ENCODE results near the gene TRAPPC14.
"Not testable (repeated sequence)": the region's sequence is repeated elsewhere in the genome, so short reads cannot be mapped to it uniquely, and the experiment has no call there.

Gene TRAPPC14, protein sequence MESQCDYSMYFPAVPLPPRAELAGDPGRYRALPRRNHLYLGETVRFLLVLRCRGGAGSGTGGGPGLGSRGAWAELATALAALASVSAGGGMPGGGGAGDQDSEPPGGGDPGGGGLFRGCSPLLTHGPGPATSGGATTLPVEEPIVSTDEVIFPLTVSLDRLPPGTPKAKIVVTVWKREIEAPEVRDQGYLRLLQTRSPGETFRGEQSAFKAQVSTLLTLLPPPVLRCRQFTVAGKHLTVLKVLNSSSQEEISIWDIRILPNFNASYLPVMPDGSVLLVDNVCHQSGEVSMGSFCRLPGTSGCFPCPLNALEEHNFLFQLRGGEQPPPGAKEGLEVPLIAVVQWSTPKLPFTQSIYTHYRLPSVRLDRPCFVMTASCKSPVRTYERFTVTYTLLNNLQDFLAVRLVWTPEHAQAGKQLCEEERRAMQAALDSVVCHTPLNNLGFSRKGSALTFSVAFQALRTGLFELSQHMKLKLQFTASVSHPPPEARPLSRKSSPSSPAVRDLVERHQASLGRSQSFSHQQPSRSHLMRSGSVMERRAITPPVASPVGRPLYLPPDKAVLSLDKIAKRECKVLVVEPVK

DNA sequence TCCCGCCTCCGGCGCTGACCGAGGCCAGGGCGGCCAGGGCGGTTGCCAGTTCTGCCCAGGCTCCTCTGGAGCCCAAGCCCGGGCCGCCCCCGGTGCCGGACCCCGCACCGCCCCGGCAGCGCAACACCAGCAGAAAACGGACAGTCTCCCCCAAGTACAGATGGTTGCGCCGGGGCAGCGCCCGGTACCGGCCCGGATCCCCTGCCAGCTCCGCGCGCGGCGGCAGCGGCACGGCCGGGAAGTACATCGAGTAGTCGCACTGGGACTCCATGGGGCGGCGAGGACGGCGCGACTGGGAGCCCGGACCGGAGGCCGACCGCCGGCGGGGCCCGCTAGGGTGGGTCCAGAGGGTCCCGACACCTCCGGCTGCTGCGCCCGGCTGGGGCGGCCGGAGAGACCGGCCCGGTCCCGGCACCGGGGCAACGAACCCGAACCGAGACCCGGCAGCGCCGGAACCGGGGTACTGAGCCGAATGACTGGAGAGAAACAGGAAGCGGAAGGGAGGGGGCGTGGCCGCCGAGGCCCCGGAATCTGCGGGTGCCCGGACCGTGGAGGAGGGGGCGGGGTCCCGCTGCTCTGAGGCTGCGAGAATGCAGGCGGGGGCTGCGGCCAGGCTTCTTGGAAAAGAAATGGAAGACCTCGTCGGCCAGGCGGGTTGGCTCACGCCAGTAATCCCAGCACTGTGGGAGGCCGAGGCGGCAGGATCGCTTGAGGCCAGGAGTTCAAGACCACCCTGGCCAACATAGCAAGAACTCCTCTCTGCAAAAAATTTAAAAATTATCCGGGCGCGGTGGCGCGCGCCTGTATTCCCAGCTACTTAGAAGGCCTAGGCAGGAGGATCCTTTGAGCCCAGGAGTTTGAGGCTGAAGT is at the start of gene TRAPPC14:
Gene TRAPPC14 (minus strand): TSS at position 495 of the 870 bp plus-strand sequence. CDS start 224 bp downstream, at position 271.
- DNase-seq (ENCODE audit: low spot score), result peak; percentile 89

DNA sequence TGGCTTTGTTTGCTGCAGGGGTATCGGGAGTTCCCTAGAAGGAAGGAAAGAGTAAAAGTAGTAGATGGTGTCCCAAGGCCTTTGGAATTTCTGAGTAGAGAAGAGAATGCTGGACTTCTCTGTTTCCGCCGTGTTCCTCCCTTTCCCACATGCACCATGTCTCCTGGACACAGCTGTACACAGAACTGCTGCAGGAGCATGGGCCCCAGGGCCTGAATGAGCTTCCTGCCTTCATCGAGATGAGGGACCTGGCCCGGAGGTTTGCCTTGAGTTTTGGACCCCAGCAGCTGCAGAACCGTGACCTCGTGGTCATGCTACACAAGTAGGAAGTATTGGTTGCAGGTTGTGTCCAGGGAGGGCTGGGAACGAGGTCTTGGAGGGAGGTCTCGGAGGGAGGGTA is 45.9 kb upstream of the TRAPPC14 start:
- DNase-seq (ENCODE audit: low spot score), result no peak

DNA sequence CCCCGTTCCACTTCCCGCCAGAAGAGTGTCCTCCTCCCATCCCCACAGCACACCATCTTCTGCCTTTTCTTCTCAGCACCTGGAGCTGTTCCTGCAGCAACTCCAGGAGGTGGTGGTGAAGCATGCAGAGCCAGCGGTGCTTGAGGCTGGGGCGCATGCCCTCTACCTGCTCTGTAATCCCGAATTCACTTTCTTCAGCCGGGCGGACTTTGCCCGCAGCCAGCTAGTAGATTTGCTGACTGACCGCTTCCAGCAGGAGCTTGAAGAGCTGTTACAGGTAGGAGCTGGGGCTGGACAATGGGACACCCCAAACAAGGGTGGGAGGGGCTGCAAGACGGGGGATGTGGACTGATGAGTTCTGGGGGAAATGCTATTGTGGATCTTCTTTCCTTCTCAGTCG is 42.2 kb upstream of the TRAPPC14 start:
- no peak for DNase-seq (ENCODE audit: low spot score)

DNA sequence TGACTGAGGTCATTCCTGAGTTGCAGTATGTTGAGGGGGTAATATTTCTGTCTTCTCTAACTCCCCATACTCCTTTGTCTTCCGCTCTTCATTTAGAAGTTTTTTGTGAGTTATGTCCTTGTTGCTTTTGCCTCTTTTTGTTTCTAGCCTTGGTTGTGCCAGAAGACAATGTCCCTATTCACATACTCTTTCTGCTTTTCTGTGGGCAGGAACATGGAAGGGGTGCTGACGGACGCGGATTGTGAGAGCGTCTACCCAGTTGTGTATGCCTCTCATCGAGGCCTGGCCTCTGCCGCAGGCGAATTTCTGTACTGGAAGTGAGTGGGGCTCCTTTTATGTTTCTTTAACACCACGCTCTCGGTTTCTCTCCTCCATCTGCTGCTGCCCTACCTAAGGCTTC is 39.7 kb upstream of the TRAPPC14 start:
- no peak for DNase-seq (ENCODE audit: low spot score)

DNA sequence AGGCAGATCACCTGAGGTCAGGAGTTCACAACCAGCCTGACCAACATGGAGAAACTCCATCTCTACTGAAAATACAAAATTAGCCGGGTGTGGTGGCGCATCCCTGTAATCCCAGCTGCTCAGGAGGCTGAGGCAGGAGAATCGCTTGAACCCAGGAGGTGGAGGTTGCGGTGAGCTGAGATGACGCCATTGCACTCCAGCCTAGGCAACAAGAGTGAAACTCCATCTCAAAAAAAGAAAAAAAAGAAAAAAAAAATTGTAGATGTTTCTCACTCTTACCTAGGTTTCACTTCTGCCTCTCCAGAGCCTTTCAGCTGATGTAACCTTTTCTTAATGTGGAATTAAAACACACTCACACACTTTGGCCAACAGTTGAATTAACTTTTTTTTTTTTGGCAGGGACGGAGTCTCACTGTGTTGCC is 37.4 kb upstream of the TRAPPC14 start:
- not testable (repeated sequence) for DNase-seq (ENCODE audit: low spot score)

DNA sequence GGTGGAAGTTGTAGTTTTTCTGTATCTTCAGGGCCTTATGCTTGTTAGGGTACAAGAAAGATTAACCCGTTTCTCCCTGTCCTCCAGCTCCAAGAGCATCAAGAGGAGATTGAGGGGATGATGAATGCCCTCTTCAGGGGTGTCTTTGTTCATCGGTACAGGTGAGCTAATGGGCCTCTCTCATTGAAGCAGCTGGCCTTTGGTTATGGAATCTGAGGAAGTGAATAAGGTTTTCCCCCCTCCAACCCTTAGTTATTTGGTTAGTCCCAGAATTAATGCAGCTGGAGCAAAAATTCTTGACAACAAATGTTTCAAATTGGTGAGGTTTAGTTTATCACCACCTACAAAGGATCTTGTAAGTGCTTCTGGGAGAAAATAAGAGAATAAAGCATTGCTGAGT is 36.7 kb upstream of the TRAPPC14 start:
- no peak for DNase-seq (ENCODE audit: low spot score)

DNA sequence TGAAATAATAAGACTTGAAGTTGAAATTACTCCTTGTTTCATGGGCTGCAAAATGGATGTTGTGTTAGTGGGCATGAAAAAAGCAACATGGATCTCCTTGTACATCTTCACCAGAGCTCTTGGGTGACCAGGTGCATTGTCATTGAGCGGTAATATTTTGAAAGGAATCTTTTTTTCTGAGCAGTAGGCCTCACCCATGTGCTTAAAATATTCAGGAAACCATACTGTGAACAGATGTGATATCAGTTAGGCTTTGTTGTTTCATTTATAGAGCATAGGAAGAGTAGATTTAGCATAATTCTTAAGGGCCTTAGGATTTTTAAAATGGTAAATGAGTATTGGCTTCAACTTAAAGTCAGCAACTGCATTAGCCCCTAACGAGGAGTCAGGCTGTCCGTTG is 34.4 kb upstream of the TRAPPC14 start:
- DNase-seq (ENCODE audit: low spot score), result no peak

DNA sequence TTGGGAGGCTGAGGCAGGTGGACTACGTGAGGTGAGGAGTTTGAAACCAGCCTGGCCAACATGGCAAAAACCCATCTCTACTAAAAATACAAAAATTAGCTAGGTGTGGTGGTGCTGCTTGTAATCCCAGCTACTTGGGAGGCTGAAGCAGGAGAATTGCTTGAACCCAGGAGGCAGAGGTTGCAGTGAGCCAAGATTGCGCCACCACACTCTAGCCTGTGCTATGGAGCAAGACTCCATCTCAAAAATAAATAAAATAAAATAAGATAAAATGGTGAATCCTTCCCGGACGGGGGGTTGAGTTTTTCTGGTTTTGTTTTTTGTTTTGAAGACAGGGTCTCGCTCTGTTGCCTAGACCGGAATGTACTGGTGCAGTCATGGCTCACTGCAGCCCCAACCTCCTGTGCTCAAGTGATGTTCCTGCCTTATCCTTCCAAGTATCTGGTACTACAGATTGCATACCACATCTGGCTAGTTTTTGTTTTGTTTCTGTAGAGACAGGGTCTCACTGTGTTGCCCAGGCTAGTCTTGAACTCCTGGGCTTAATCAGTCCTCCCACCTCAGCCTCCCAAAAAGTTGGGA is 33.8 kb upstream of the TRAPPC14 start:
- not testable (repeated sequence) for DNase-seq (ENCODE audit: low spot score)

DNA sequence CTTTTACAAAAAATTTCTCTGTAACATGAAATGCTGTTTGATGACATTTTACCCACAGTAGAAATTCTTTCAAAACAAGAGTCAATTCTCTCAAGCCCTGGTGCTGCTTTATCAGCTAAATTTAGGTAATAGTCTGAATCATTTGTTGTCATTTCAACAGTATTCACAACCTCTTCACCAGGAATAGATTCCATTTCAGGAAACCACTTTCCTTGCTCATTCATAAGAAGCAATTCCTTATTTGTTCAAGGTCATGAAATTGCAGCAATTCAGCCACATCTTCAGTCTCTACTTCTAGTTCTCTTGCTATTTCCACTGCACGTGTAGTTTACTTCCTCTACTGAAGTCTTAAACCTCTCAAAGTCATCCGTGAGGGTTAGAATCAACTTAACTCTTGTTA is 33.3 kb upstream of the TRAPPC14 start:
- no peak for DNase-seq (ENCODE audit: low spot score)

DNA sequence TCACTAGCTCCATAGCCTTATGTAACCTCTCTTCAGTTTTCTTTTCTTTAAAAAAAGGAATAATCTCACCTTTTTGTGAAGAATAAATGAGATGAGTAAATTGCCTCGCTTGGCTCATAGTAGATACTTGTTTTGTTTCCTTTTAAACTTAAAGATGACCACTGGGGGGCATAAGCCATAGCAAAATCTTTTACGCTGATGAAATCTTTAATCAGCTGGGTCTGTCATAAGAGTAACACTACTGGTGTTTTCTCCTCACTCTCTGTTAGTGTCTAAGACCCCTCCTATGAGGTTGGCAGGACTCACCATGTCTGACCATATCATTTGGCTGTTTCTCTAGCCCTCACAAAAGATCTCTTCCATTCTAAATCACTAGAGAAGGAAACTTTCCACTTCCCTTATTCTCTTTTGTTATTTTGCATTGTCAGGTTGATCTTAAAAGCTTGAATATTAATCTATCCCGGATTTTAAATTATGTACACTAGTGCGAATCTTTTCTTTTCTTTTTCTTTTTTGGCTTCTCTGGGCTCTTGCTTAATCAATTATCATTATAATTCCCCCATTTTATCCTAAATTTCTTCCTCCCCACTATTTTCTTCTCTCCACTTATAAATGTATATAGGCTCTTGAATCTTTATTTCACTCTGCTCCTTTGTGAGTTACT is 31.7 kb upstream of the TRAPPC14 start:
- peak; percentile 54 for DNase-seq (ENCODE audit: low spot score)

DNA sequence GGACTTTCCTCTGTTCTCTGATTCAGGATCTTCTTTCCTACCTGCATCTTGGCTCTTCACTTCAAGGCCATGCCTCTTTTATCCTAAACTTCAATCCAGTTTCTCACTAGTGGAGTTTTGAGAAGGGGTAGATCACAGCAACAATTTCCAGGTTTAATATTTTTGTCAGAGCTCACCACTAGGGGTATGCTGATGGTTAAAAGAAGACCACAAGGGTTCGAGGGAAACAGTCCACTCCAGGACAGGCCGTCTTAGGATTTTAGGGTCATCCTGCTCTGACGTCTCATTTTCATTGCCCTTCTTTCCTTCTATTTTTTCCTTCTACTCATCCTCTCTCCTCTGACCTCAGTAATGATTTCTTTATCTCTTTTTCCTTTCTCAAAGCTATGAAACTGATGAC is 30.5 kb upstream of the TRAPPC14 start:
- DNase-seq (ENCODE audit: low spot score), result no peak

DNA sequence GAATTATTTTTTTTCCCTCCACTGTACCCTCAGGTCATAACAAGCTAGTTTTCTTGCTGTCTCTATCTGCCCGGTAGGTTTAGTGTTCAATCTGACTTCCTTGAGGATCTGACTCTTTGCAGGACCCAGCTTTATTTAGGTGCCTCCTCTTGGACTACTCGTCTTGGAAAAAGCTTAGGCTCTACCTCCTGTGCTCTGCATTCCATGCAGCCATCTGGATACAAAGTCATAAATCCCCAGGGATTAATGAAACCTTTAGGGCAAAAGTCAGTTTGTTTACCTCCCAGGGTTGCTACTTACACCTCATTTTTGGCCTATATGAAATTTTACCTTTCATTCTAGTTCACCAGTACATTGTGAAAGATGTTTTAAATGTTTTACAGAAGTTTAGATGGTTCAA is 27.2 kb upstream of the TRAPPC14 start:
- DNase-seq (ENCODE audit: low spot score), result no peak

DNA sequence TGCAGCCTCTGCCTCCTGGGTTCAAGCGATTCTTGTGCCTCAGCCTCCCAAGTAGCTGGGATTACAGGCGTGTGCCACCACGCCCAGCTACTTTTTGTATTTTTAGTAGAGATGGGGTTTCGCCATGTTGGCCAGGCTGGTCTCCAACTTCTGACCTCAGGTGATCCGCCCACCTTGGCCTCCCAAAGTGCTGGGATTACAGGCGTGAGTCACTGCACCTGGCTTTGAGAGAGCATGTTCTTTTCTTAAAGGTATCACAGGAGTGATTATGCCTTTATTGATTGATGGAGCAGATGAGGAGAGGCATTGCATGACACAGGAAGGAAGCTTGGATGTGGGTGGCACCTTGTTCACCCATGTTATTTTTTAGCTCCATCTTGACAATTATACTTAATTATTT is 24.6 kb upstream of the TRAPPC14 start:
- DNase-seq (ENCODE audit: low spot score), result not testable (repeated sequence)

DNA sequence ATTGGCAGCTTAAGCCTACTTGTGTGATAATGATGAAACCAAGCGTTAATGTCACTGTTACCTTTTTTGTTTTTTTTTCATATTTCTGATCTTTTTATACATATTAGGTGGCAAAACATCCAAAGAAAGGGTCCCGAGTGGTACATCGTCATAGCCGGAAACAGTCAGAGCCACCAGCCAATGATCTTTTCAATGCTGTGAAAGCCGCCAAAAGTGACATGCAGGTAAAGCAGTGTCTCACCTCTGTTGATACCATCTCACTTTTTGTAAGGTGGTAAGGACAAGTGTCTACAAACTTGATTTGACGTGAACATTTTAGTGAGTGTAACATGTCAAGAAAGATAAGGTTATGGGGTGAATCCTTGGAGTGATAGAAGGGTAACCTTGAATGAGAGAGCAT is 24.1 kb upstream of the TRAPPC14 start:
- DNase-seq (ENCODE audit: low spot score), result not testable (repeated sequence)

DNA sequence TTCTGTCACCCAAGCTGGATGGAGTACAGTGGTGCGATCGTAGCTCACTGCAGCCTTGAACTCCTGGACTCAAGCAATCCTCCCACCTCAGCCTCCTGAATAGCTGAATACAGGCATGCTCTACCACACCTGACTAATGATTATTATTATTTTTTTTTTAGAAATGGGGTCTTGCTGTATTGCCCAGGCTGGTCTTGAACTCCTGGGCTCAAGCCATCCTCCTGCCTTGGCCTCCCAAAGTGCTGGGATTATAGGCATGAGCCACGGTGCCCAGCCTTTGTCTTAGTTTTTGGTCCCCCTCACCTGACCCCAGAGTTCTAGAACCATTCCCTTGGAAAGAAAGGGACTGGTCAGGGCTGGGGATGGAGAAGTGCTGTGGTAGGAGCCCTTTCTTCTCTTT is 21.6 kb upstream of the TRAPPC14 start:
- not testable (repeated sequence) for DNase-seq (ENCODE audit: low spot score)

DNA sequence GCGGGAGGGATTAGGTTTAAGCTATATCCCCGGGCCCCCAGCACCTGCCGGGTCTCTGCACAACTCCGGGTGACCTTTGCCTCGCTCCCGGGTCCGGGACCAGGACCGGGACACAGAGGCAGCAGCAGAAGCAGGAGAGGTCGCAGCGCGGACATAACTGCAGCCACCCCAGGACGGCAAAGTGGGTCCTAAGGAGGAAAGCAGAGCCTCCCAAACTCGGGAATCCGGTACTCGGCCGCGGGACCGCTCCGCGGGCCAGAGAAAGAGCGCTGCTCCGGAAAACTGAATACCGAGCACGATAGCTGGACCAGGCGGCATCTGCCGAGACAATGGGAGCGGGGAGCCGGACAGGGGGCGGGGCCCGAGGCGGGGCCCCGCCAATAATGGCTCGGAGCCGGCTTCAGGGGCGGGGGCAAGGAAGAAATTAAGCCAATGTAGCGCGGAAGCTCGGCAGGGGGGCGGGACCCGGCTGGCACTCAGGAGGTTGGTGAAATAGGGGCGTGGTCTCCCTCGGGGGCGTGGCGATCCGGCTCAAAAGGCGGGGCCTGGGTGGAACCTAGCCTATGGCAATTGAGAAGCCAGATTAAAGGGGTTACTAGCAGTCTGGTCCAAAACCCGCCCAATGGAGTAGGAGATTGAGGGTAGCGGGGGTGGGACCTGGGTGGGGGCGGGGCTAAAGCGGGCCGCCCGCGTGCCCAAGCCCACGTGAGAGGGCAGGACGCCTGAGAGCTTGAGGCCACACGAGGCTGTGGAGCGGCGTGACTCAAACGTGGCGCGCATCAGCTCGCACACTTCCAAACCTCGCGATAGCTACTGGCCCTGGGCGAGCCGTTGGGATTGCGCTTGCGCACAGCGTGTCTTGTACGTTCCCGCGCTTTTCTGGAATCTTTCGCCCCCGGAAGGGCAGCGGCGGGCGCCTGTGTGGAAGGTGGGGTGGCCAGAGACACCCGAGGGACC is 18.8 kb upstream of the TRAPPC14 start, which contains the start of the genes GPC2 and STAG3:
Gene GPC2 (minus strand): TSS at position 337 of the 957 bp plus-strand sequence. CDS start 182 bp downstream, at position 155.
Gene STAG3 (plus strand): TSS at position 874 of the 957 bp plus-strand sequence. CDS start 2,639 bp downstream, outside the sequence.
- peak; percentile 96 for DNase-seq (ENCODE audit: low spot score)

DNA sequence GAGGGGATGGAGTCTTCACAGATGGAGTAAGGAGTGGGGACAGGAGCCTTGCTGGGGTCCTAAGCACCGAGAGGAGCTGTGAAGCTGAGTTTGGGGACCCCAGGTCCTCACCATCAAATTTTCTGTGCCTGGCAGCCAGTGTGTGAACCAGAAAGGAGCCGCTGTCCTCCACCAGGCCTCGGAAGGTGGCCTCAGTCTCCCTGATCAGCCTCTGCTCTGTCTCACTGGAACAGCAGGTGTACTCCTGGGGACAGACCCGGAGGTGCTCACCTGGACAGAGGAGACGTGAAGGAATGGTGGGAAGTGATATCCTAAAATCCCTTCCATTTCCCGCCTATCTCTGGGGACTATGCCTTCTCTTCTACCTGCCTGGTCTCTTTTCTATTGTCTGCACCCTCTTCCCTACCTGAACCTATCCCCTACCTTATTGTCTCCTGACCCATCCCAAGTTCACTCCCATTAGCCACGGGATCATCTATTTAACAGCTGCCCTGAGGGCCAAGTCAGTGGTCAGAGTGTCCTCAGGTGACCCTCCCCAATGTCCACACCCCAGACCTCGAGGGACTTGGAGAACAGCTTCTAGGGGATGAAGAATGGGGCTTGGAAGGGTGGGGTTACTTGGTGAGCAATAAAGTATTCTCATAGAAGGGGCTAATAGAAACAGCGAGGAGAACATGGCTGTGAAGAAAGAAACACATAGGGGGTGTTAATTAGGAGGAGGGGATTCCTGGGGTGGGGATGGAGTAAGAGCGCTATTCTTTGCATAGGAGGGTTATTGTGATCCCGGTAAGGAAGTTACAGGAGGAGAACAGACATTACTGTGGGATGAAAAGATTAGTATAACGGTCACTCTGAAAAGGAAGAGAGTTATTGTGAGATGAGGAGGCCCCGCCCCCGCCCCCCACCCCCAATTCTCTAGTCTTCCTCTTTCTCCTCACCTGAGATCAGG is 17.8 kb upstream of the TRAPPC14 start:
- DNase-seq (ENCODE audit: low spot score), result no peak

DNA sequence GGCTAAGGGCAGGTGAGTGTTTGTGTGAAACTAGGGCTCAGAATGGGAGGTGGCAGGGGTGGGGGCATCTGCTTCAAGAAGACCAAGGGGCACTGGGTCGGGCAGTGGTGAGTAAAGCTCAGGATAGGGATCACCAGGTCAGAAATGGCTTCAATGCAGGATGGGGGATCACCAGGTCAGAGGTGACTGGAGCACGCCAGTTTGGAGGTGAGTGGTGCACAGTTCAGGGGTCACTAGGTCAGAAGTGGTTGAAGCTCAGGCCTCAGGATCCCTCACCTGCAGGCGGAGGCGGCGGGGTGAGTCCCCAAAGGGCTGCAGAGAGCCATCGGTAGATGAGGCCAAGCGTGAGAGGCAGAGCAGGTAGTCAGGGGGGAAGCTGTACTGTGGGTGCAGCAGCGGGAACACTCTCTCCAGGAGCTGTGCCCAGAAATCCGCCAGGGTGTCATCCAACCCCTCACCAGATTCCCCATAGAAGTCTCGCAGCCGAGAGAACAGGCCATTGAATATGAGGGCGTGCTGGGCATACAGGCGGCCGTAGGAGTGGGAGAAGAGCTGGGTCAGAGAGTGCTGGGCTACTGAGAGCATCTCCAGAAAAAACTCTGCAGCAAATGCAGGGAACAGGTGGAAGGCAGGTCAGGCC is 16.9 kb upstream of the TRAPPC14 start:
- no peak for DNase-seq (ENCODE audit: low spot score)

DNA sequence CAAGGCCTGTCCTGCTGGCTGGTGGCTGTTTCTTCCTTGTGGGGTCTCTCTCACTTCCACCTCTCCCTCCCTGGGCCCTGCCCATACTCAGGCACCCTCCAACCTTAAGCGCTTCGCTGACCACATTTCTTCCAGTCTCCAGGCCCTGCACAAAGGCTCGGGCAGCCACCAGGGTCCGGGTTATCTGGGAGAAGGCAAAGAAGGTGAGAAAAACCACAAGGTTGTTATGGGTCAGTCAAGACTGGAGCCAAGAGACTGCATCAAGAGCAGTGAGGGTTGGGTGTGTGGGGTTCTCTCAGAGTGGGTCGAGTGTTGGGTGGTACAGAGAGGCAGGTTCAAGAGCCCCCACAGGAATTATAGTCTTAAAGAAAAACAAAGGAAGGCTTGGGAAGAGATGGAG is 16.1 kb upstream of the TRAPPC14 start:
- DNase-seq (ENCODE audit: low spot score), result no peak

All from CD4-positive, alpha-beta T cell treated with Interleukin-6 at 100 ng/mL for 8 hours (primary cell).